Liver (tissue), 9 donors: ENCODE results near the gene AIG1. TPM values are rescaled to one million over a fixed set of nuclear protein-coding genes. Genes with fewer than 3 reads are reported as not detected.

Experiments used
- DNase-seq: peaks from one replicate; pipeline ENCODE4 v3.0.0-alpha.2; 2017; ENCODE audit warnings: low spot score
- H3K27ac ChIP-seq, 2 donors: one replicate each; pipeline ENCODE4 v1.7.0; 2013; ENCODE audit warnings: inconsistent platforms in 2 of 2, low read length in 2 of 2, control low read depth in 1 of 2, low read depth in 1 of 2, mild to moderate bottlenecking in 1 of 2
- H3K27me3 ChIP-seq, 4 donors: one replicate each; pipeline versions ENCODE4 v1.6.1 to v1.7.0; 2013; ENCODE audit warnings: low read length in 3 of 4, inconsistent platforms in 1 of 4, mild to moderate bottlenecking in 1 of 4, moderate library complexity in 1 of 4; ENCODE audit not compliant: control insufficient read depth in 4 of 4, insufficient read depth in 4 of 4
- H3K36me3 ChIP-seq, 4 donors: one replicate each; pipeline versions ENCODE4 v1.6.1 to v1.7.0; 2013; ENCODE audit warnings: low read length in 3 of 4, mild to moderate bottlenecking in 3 of 4, low read depth in 1 of 4, moderate library complexity in 1 of 4; ENCODE audit not compliant: control insufficient read depth in 4 of 4, insufficient read depth in 3 of 4
- H3K4me1 ChIP-seq, 4 donors: one replicate each; pipeline versions ENCODE4 v1.6.1 to v1.7.0; 2013; ENCODE audit warnings: low read length in 3 of 4, mild to moderate bottlenecking in 3 of 4, moderate library complexity in 1 of 4; ENCODE audit not compliant: control insufficient read depth in 4 of 4, insufficient read depth in 4 of 4
- H3K4me3 ChIP-seq, 3 donors: one replicate each; pipeline versions ENCODE4 v1.6.1 to v1.7.0; 2013; ENCODE audit warnings: low read length in 3 of 3, control low read depth in 1 of 3, low read depth in 1 of 3, mild to moderate bottlenecking in 1 of 3
- H3K9ac ChIP-seq, 2 donors: one replicate each; pipeline ENCODE4 v1.7.0; 2013; ENCODE audit warnings: low read length in 2 of 2, mild to moderate bottlenecking in 2 of 2, moderate library complexity in 2 of 2, control low read depth in 1 of 2, low read depth in 1 of 2
- H3K9me3 ChIP-seq, 4 donors: one replicate each; pipeline versions ENCODE4 v1.6.1 to v1.7.0; 2013; ENCODE audit warnings: low read length in 3 of 4; ENCODE audit not compliant: control insufficient read depth in 4 of 4
- EGR1 ChIP-seq, 2 donors: IDR thresholded peaks; 2 replicates each; pipeline ENCODE4 v1.6.1; 2016 to 2018; ENCODE audit warnings: antibody characterized with exemption in 2 of 2, low read depth in 2 of 2
- FOXA2 ChIP-seq: IDR thresholded peaks from 2 replicates; pipeline ENCODE4 v1.6.1; 2016; ENCODE audit warnings: antibody characterized with exemption
- HNF4G ChIP-seq: IDR thresholded peaks from 2 replicates; pipeline ENCODE4 v1.6.1; 2016; ENCODE audit warnings: antibody characterized with exemption
- JUND ChIP-seq, 2 donors: IDR thresholded peaks; 2 replicates each; pipeline ENCODE4 v1.6.1; 2016; ENCODE audit warnings: antibody characterized with exemption in 2 of 2
- NR2F2 ChIP-seq: IDR thresholded peaks from 2 replicates; pipeline ENCODE4 v1.6.1; 2016; ENCODE audit warnings: antibody characterized with exemption
- RAD21 ChIP-seq, 2 donors: IDR thresholded peaks; 2 replicates each; pipeline ENCODE4 v1.6.1; 2016; ENCODE audit warnings: antibody characterized with exemption in 2 of 2, mild to moderate bottlenecking in 2 of 2
- RXRA ChIP-seq, 2 donors: IDR thresholded peaks; 2 replicates each; pipeline ENCODE4 v1.6.1; 2017 to 2018; ENCODE audit warnings: antibody characterized with exemption in 2 of 2, mild to moderate bottlenecking in 1 of 2
- SP1 ChIP-seq: IDR thresholded peaks from 2 replicates; pipeline ENCODE4 v1.6.1; 2018; ENCODE audit warnings: antibody characterized with exemption, mild to moderate bottlenecking
- TAF1 ChIP-seq: conservative IDR thresholded peaks from 2 replicates; pipeline ENCODE4 v1.6.1; 2016; ENCODE audit warnings: antibody characterized with exemption, mild to moderate bottlenecking
- YY1 ChIP-seq: IDR thresholded peaks from 2 replicates; pipeline ENCODE4 v1.6.1; 2016; ENCODE audit warnings: antibody characterized with exemption, mild to moderate bottlenecking
- ZBTB33 ChIP-seq: IDR thresholded peaks from 2 replicates; pipeline ENCODE4 v1.6.1; 2016; ENCODE audit warnings: antibody characterized with exemption
- WGBS: extraction: QIAGEN DNeasy Blood & Tissue Kit; methylation state at CpG from one replicate; pipeline ENCODE4 v1.1.7; 2013; 5-methylcytosine and 5-hydroxymethylcytosine counted together
- polyA plus RNA-seq, 2 donors: library from polyadenylated mRNA; stranded (reverse) in 1 of 2; unstranded in 1 of 2; fragments of 200-250 nt in 1 of 2; fragments of >200 nt in 1 of 2; fragmentation: Nextera tagmentation in 1 of 2; extraction: Ambion mirVana in 1 of 2; gene quantifications; one replicate each; pipeline versions ENCODE4 v1.2.1 to v1.2.3, GENCODE V29; 2013 to 2015
- total RNA-seq, 2 donors: library from RNA; depleted of rRNA; stranded (reverse); fragments of >200 nt; gene quantifications; one replicate each; pipeline ENCODE4 v1.2.3, GENCODE V29; 2014
- TF ChIP-seq, protein P1 (sequence below): IDR thresholded peaks from 2 replicates; pipeline ENCODE4 v1.6.1; 2016; ENCODE audit warnings: antibody characterized with exemption, mild to moderate bottlenecking
- TF ChIP-seq, protein P2 (sequence below): fragments of 150-350 bp; IDR thresholded peaks from 2 replicates; pipeline ENCODE4 v1.5.1; 2017; ENCODE audit warnings: improper control_type of control experiment, low read depth, low read length; ENCODE audit not compliant: missing input control
- TF ChIP-seq, protein P3 (sequence below): IDR thresholded peaks from 2 replicates; pipeline ENCODE4 v1.6.1; 2016; ENCODE audit warnings: antibody characterized with exemption
- TF ChIP-seq, protein P4 (sequence below): IDR thresholded peaks from 2 replicates; pipeline ENCODE4 v1.6.1; 2016; ENCODE audit warnings: antibody characterized with exemption
- donor health status: healthy.
- donor health status: healthy.
- donor health status: healthy.
- donor health status: healthy.
- donor health status: healthy.

The AIG1 gene
- total and polyA plus RNA-seq, 4 donors, result 74.8 to 169 (median 121) TPM

DNA sequence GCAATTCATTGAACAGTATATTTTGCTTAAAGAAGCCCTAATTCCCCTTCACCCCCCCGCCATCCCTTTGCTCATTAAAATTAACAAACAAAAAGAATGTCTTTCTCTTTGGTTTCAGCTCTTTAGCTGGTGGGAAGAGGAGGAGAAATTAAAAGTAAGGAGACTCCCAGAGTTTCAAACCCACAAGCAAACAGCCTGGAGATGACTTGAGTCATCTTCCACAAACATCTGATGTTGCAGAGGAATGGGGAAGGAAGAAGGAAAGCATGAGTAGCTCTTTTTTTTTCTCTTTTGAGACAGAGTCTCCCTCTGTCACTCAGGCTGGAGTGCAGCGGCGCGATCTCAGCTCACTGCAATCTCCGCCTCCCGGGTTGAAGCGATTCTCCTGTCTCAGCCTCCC lies 200.2 kb downstream of the AIG1 start:
- no peaks in the 10 kb centered on the region for H3K27me3 ChIP-seq
- H3K4me1 ChIP-seq, result no peaks in the 10 kb centered on the region
- TF ChIP-seq ZBTB33 (no peak), RAD21 (IDR thresholded peaks at IDR 0.05) (no peak), HNF4G (no peak), JUND (IDR thresholded peaks at IDR 0.05) (no peak), YY1 (no peak)
- no peak overlapping the region for H3K9ac ChIP-seq
- peaks cover 0 to 4% (median 1%) of the 10 kb centered on the region in 4 donors for H3K36me3 ChIP-seq
- no peaks in the 10 kb centered on the region for H3K9me3 ChIP-seq
- no peak overlapping the region for H3K27ac ChIP-seq
- H3K4me3 ChIP-seq, result no peak overlapping the region
- WGBS, result 98% methylated on average over 7 of the region's 7 CpGs
- no peak for DNase-seq

GRCh38 chr6:143261899-143262436 lies 201.3 kb downstream of the AIG1 start:
- no peak overlapping the region for H3K27ac ChIP-seq
- 94% methylated on average over 3 of the region's 3 CpGs for WGBS
- TF ChIP-seq, protein P1, sequence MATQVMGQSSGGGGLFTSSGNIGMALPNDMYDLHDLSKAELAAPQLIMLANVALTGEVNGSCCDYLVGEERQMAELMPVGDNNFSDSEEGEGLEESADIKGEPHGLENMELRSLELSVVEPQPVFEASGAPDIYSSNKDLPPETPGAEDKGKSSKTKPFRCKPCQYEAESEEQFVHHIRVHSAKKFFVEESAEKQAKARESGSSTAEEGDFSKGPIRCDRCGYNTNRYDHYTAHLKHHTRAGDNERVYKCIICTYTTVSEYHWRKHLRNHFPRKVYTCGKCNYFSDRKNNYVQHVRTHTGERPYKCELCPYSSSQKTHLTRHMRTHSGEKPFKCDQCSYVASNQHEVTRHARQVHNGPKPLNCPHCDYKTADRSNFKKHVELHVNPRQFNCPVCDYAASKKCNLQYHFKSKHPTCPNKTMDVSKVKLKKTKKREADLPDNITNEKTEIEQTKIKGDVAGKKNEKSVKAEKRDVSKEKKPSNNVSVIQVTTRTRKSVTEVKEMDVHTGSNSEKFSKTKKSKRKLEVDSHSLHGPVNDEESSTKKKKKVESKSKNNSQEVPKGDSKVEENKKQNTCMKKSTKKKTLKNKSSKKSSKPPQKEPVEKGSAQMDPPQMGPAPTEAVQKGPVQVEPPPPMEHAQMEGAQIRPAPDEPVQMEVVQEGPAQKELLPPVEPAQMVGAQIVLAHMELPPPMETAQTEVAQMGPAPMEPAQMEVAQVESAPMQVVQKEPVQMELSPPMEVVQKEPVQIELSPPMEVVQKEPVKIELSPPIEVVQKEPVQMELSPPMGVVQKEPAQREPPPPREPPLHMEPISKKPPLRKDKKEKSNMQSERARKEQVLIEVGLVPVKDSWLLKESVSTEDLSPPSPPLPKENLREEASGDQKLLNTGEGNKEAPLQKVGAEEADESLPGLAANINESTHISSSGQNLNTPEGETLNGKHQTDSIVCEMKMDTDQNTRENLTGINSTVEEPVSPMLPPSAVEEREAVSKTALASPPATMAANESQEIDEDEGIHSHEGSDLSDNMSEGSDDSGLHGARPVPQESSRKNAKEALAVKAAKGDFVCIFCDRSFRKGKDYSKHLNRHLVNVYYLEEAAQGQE, result no peak
- TF ChIP-seq, protein P2, sequence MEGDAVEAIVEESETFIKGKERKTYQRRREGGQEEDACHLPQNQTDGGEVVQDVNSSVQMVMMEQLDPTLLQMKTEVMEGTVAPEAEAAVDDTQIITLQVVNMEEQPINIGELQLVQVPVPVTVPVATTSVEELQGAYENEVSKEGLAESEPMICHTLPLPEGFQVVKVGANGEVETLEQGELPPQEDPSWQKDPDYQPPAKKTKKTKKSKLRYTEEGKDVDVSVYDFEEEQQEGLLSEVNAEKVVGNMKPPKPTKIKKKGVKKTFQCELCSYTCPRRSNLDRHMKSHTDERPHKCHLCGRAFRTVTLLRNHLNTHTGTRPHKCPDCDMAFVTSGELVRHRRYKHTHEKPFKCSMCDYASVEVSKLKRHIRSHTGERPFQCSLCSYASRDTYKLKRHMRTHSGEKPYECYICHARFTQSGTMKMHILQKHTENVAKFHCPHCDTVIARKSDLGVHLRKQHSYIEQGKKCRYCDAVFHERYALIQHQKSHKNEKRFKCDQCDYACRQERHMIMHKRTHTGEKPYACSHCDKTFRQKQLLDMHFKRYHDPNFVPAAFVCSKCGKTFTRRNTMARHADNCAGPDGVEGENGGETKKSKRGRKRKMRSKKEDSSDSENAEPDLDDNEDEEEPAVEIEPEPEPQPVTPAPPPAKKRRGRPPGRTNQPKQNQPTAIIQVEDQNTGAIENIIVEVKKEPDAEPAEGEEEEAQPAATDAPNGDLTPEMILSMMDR, result no peak
- TF ChIP-seq RAD21 (IDR thresholded peaks at IDR 0.05), result no peak
- TF ChIP-seq JUND (IDR thresholded peaks at IDR 0.05), result no peak
- TF ChIP-seq TAF1, result no peak
- no peak overlapping the region for H3K4me3 ChIP-seq
- no peaks in the 10 kb centered on the region for H3K27me3 ChIP-seq
- no peak for DNase-seq
- H3K4me1 ChIP-seq, result peaks cover 0 to under 1% (median 0%) of the 10 kb centered on the region in 4 donors
- H3K36me3 ChIP-seq, result peaks cover 0 to 4% (median 2%) of the 10 kb centered on the region in 4 donors
- H3K9ac ChIP-seq, result no peak overlapping the region
- no peaks in the 10 kb centered on the region for H3K9me3 ChIP-seq

GRCh38 chr6:143262859-143263258 lies 202.2 kb downstream of the AIG1 start:
- H3K9ac ChIP-seq, result no peak overlapping the region
- no peak for DNase-seq
- no peak overlapping the region for H3K4me3 ChIP-seq
- no peak overlapping the region for H3K27ac ChIP-seq
- H3K4me1 ChIP-seq, result peaks cover 0 to 4% (median 3%) of the 10 kb centered on the region in 4 donors
- H3K9me3 ChIP-seq, result no peaks in the 10 kb centered on the region
- H3K36me3 ChIP-seq, result peaks cover 0 to 4% (median 2%) of the 10 kb centered on the region in 4 donors
- WGBS, result 96% methylated on average over 2 of the region's 2 CpGs
- no peaks in the 10 kb centered on the region for H3K27me3 ChIP-seq
- TF ChIP-seq HNF4G (no peak), NR2F2 (no peak), SP1 (no peak), RXRA (IDR thresholded peaks at IDR 0.05) (no peak), FOXA2 (no peak), JUND (IDR thresholded peaks at IDR 0.05) (no peak), EGR1 (IDR thresholded peaks at IDR 0.05; ENCODE audit: low read depth in 2 of 2) (no peak), TAF1 (no peak)
- TF ChIP-seq, protein P3, sequence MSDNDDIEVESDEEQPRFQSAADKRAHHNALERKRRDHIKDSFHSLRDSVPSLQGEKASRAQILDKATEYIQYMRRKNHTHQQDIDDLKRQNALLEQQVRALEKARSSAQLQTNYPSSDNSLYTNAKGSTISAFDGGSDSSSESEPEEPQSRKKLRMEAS, result no peak
- TF ChIP-seq, protein P4, sequence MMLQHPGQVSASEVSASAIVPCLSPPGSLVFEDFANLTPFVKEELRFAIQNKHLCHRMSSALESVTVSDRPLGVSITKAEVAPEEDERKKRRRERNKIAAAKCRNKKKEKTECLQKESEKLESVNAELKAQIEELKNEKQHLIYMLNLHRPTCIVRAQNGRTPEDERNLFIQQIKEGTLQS, result no peak
- TF ChIP-seq, protein P1, result no peak
